WTC11 (cell line): ENCODE results near the gene AQP1. TPM values are rescaled to one million over a fixed set of nuclear protein-coding genes. Genes with fewer than 3 reads are reported as not detected.

Source experiments
- ATAC-seq: fragments of 200-7000 bp; cut with Tn5 transposase; 2 replicates; pipeline ENCODE4 v1.10.0; 2021; ENCODE audit warnings: mild to moderate bottlenecking, moderate library complexity
- CTCF ChIA-PET: fragments of 300-600 bp; sonication (Branson Sonifier 250); formaldehyde crosslinking; loops from one replicate; lab custom pipeline; 2021; ENCODE audit warnings: antibody characterized with exemption; lab: Charles Lee
- POLR2A ChIA-PET: fragments of 350-600 bp; sonication (Branson Sonifier 250); formaldehyde crosslinking; loops from one replicate; lab custom pipeline; 2021; ENCODE audit warnings: antibody characterized with exemption; lab: Charles Lee
- DNase-seq: peaks from one replicate; pipeline ENCODE4 v3.0.0; 2021; ENCODE audit warnings: low spot score
- H3K27ac Mint-ChIP-seq: 2 replicates; pipeline ENCODE4 v1.8.0; 2021; ENCODE audit warnings: mixed read lengths
- H3K27me3 Mint-ChIP-seq: 2 replicates; pipeline ENCODE4 v1.8.0; 2021; ENCODE audit warnings: low read depth, mild to moderate bottlenecking, moderate library complexity, mixed read lengths
- H3K36me3 Mint-ChIP-seq: 2 replicates; pipeline ENCODE4 v1.8.0; 2021; ENCODE audit warnings: mixed read lengths
- H3K4me1 Mint-ChIP-seq: 2 replicates; pipeline ENCODE4 v1.8.0; 2022; ENCODE audit warnings: mixed read lengths
- H3K4me3 Mint-ChIP-seq: 2 replicates; pipeline ENCODE4 v1.8.0; 2021; ENCODE audit warnings: mild to moderate bottlenecking, moderate library complexity, mixed read lengths
- H3K9me3 Mint-ChIP-seq: 2 replicates; pipeline ENCODE4 v1.8.0; 2021; ENCODE audit warnings: mixed read lengths
- ATF1 ChIP-seq: sonication (generic); formaldehyde crosslinking; IDR thresholded peaks from 2 replicates; pipeline ENCODE4 v1.8.1; 2023; ENCODE audit warnings: mild to moderate bottlenecking, moderate library complexity, missing genetic modification reagents
- CREB1 ChIP-seq: sonication (generic); formaldehyde crosslinking; IDR thresholded peaks from 2 replicates; pipeline ENCODE4 v1.8.0; 2023; ENCODE audit warnings: mild to moderate bottlenecking, missing genetic modification reagents
- ELF4 ChIP-seq: sonication (generic); formaldehyde crosslinking; IDR thresholded peaks from 2 replicates; pipeline ENCODE4 v1.8.1; 2022; ENCODE audit warnings: low read depth, mild to moderate bottlenecking, moderate library complexity, missing genetic modification reagents
- IRF2 ChIP-seq: sonication (generic); formaldehyde crosslinking; IDR thresholded peaks from 2 replicates; pipeline ENCODE4 v1.8.0; 2022; ENCODE audit warnings: low read depth, missing genetic modification reagents, borderline replicate concordance
- NFATC4 ChIP-seq: fragments of 250-450 bp; sonication (Bioruptor Pico); IDR thresholded peaks from 2 replicates; pipeline ENCODE4 v1.9.0; 2021; ENCODE audit warnings: mild to moderate bottlenecking
- PRRX2 ChIP-seq: fragments of 250-450 bp; sonication (Bioruptor Pico); IDR thresholded peaks from 2 replicates; pipeline ENCODE4 v1.8.0; 2021; ENCODE audit warnings: mild to moderate bottlenecking
- SOX15 ChIP-seq: fragments of 250-450 bp; sonication (Bioruptor Pico); IDR thresholded peaks from 2 replicates; pipeline ENCODE4 v1.9.0; 2021; ENCODE audit warnings: mild to moderate bottlenecking
- ZBTB21 ChIP-seq: sonication (generic); formaldehyde crosslinking; IDR thresholded peaks from 2 replicates; pipeline ENCODE4 v1.8.1; 2023; ENCODE audit warnings: mild to moderate bottlenecking, missing genetic modification reagents, borderline replicate concordance
- ZNF232 ChIP-seq: sonication (generic); formaldehyde crosslinking; IDR thresholded peaks from 2 replicates; pipeline ENCODE4 v1.8.0; 2022; ENCODE audit warnings: mild to moderate bottlenecking, missing genetic modification reagents
- ZNF396 ChIP-seq: fragments of 250-450 bp; sonication (Bioruptor Pico); IDR thresholded peaks from 2 replicates; pipeline ENCODE4 v1.8.0; 2021; ENCODE audit warnings: mild to moderate bottlenecking, moderate library complexity, borderline replicate concordance
- total RNA-seq: library from RNA; stranded (reverse); gene quantifications from 3 replicates; pipeline ENCODE4 v1.2.3, GENCODE V29; 2021
- TF ChIP-seq, protein P1 (sequence below): sonication (generic); formaldehyde crosslinking; IDR thresholded peaks from 2 replicates; pipeline ENCODE4 v1.8.1; 2022; ENCODE audit warnings: low read depth, mild to moderate bottlenecking, moderate library complexity, missing genetic modification reagents, borderline replicate concordance
- TF ChIP-seq, protein P2 (sequence below): fragments of 250-450 bp; sonication (Bioruptor Pico); IDR thresholded peaks from 2 replicates; pipeline ENCODE4 v2.1.2; 2022; ENCODE audit warnings: mild to moderate bottlenecking, moderate library complexity
- TF ChIP-seq, protein P3 (sequence below): sonication (generic); formaldehyde crosslinking; IDR thresholded peaks from 2 replicates; pipeline ENCODE4 v1.8.1; 2023; ENCODE audit warnings: mild to moderate bottlenecking, missing genetic modification reagents, borderline replicate concordance
- TF ChIP-seq, protein P4 (sequence below): sonication (generic); formaldehyde crosslinking; IDR thresholded peaks from 2 replicates; pipeline ENCODE4 v1.8.1; 2023; ENCODE audit warnings: mild to moderate bottlenecking, missing genetic modification reagents

The AQP1 gene
- total RNA-seq, 1 experiment from 2014 or later = 0.81 TPM

DNA sequence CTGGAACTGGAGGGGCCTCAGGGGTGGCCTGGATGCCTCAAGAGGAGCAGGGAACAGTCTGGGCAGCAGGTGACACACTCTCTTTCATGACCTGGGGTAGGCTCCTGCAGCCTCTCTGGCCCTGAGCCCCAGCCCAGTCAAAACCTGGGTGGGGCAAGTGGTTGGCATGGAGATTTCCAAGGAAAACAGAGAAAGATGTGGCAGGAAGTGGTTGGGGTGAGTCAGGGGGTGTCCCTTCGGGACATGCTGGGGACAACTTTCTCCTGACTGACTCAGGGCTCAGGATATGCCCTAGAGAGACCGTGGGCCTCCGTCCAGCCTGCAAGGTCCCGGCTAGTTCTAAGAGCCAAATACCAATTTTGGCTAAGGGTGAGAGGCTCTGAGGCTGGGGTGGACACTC is 2.9 kb downstream of the AQP1 start (continued):
- no peak for TF ChIP-seq CREB1 (CRISPR knock-in tag)

DNA sequence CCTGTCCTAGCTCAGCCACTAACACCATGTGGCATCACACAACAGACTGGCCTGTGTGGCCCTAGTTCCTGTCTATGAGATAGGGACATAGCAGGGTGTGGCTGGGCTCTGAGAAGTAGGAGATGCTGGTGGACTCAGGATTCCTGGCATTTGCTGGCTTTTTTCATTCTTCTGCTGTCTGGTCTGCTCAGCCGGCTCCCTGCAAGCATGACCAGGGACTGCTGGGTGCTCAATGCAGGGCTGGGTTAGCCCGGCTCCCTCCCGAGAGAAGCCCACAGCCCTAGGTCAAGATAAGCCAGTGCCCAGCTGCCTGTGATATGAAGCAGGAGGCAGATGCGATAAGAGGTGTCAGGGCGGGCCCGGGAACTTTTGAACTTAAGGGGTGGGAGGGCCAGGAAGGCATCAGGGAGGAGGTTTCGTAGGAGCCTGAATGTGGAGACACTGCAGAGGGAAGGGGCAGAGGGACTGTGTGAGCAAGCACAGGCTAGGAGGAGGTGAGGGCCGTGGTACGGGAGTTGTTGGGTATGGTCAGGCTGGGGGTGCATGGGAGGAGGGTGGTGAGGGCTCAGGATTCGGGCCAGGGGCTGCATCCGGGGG is 3.5 kb downstream of the AQP1 start:
- DNase-seq = no peak
- no peaks in the 10 kb centered on the region for H3K27me3 Mint-ChIP-seq
- no peak for ATAC-seq
- ChIA-PET POLR2A (no interaction called here), CTCF (interaction anchor here (0.5 to 2.6 kb wide), 4 partner anchors 7 to 169 kb away, joined by 3 to 12 read pairs (median 6); no protein-coding TSS in a partner anchor)
- no peak overlapping the region for H3K4me3 Mint-ChIP-seq
- TF ChIP-seq, protein P1, sequence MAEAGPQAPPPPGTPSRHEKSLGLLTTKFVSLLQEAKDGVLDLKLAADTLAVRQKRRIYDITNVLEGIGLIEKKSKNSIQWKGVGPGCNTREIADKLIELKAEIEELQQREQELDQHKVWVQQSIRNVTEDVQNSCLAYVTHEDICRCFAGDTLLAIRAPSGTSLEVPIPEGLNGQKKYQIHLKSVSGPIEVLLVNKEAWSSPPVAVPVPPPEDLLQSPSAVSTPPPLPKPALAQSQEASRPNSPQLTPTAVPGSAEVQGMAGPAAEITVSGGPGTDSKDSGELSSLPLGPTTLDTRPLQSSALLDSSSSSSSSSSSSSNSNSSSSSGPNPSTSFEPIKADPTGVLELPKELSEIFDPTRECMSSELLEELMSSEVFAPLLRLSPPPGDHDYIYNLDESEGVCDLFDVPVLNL (CRISPR knock-in tag) = no peak
- no peak for TF ChIP-seq CREB1 (CRISPR knock-in tag)
- TF ChIP-seq SOX15 = no peak
- TF ChIP-seq ATF1 (CRISPR knock-in tag) = no peak
- TF ChIP-seq, protein P2, sequence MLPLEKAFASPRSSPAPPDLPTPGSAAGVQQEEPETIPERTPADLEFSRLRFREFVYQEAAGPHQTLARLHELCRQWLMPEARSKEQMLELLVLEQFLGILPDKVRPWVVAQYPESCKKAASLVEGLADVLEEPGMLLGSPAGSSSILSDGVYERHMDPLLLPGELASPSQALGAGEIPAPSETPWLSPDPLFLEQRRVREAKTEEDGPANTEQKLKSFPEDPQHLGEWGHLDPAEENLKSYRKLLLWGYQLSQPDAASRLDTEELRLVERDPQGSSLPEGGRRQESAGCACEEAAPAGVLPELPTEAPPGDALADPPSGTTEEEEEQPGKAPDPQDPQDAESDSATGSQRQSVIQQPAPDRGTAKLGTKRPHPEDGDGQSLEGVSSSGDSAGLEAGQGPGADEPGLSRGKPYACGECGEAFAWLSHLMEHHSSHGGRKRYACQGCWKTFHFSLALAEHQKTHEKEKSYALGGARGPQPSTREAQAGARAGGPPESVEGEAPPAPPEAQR (CRISPR knock-in tag) = no peak
- TF ChIP-seq NFATC4 (CRISPR knock-in tag) = no peak
- TF ChIP-seq ZNF396 = no peak
- TF ChIP-seq ZBTB21 = no peak
- peaks cover 16% of the 10 kb centered on the region for H3K4me1 Mint-ChIP-seq
- H3K27ac Mint-ChIP-seq = no peak overlapping the region
- no peaks in the 10 kb centered on the region for H3K36me3 Mint-ChIP-seq
- no peaks in the 10 kb centered on the region for H3K9me3 Mint-ChIP-seq

DNA sequence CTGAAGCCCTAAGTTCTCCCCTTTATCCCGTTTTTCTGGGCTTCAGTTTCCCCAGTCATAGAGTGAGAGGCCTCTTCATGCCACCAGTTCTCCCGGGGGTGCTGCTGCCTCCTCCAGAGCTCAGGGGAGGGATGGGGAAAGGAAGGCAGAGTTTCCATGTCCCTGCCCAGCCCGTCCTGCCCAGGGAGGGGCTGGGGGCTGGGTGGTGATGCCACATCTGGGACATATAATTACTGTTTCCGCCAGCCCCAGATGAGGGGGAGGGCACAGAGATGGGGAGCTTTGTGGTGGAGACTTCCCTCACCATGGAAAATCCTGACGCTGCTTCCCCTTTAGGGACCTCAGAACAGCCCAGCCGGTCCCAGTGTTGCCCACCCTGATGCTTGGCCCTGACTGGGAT is 4.1 kb downstream of the AQP1 start:
- Mint-ChIP-seq H3K4me3 (no peak overlapping the region), H3K27ac (no peak overlapping the region), H3K27me3 (no peaks in the 10 kb centered on the region), H3K9me3 (no peaks in the 10 kb centered on the region), H3K36me3 (no peaks in the 10 kb centered on the region), H3K4me1 (peaks cover 16% of the 10 kb centered on the region)
- ATAC-seq = no peak
- ChIA-PET POLR2A (no interaction called here), CTCF (interaction anchor here (0.9 to 2.6 kb wide), 5 partner anchors 8 to 125 kb away, joined by 3 to 12 read pairs (median 6); no protein-coding TSS in a partner anchor)
- TF ChIP-seq PRRX2 (CRISPR knock-in tag) (no peak), IRF2 (CRISPR knock-in tag) (no peak), ZNF232 (CRISPR knock-in tag) (no peak), ELF4 (no peak)
- TF ChIP-seq, protein P3, sequence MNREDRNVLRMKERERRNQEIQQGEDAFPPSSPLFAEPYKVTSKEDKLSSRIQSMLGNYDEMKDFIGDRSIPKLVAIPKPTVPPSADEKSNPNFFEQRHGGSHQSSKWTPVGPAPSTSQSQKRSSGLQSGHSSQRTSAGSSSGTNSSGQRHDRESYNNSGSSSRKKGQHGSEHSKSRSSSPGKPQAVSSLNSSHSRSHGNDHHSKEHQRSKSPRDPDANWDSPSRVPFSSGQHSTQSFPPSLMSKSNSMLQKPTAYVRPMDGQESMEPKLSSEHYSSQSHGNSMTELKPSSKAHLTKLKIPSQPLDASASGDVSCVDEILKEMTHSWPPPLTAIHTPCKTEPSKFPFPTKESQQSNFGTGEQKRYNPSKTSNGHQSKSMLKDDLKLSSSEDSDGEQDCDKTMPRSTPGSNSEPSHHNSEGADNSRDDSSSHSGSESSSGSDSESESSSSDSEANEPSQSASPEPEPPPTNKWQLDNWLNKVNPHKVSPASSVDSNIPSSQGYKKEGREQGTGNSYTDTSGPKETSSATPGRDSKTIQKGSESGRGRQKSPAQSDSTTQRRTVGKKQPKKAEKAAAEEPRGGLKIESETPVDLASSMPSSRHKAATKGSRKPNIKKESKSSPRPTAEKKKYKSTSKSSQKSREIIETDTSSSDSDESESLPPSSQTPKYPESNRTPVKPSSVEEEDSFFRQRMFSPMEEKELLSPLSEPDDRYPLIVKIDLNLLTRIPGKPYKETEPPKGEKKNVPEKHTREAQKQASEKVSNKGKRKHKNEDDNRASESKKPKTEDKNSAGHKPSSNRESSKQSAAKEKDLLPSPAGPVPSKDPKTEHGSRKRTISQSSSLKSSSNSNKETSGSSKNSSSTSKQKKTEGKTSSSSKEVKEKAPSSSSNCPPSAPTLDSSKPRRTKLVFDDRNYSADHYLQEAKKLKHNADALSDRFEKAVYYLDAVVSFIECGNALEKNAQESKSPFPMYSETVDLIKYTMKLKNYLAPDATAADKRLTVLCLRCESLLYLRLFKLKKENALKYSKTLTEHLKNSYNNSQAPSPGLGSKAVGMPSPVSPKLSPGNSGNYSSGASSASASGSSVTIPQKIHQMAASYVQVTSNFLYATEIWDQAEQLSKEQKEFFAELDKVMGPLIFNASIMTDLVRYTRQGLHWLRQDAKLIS (CRISPR knock-in tag) = no peak
- TF ChIP-seq, protein P4, sequence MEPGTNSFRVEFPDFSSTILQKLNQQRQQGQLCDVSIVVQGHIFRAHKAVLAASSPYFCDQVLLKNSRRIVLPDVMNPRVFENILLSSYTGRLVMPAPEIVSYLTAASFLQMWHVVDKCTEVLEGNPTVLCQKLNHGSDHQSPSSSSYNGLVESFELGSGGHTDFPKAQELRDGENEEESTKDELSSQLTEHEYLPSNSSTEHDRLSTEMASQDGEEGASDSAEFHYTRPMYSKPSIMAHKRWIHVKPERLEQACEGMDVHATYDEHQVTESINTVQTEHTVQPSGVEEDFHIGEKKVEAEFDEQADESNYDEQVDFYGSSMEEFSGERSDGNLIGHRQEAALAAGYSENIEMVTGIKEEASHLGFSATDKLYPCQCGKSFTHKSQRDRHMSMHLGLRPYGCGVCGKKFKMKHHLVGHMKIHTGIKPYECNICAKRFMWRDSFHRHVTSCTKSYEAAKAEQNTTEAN (CRISPR knock-in tag) = no peak
- DNase-seq = no peak
